Ishikawa (cell line): ENCODE results near the gene GAS1.

Source experiments
- CEBPB ChIP-seq: IDR thresholded peaks from 2 replicates; pipeline ENCODE4 v1.6.1; 2012
- EGR1 ChIP-seq: IDR thresholded peaks from 2 replicates; pipeline ENCODE4 v1.6.1; 2012
- EP300 ChIP-seq: IDR thresholded peaks from 2 replicates; pipeline ENCODE4 v1.6.1; 2012; ENCODE audit warnings: borderline replicate concordance
- FOXM1 ChIP-seq: IDR thresholded peaks from 2 replicates; pipeline ENCODE4 v1.6.1; 2012; ENCODE audit warnings: low read depth, borderline replicate concordance
- NFIC ChIP-seq: IDR thresholded peaks from 2 replicates; pipeline ENCODE4 v1.6.1; 2012
- RAD21 ChIP-seq: IDR thresholded peaks from 2 replicates; pipeline ENCODE4 v1.6.1; 2012; ENCODE audit warnings: low read depth
- REST ChIP-seq: IDR thresholded peaks from 2 replicates; pipeline ENCODE4 v1.6.1; 2012; ENCODE audit warnings: low read depth, mild to moderate bottlenecking
- YY1 ChIP-seq: IDR thresholded peaks from 2 replicates; pipeline ENCODE4 v1.6.1; 2012; ENCODE audit warnings: low read depth
- ZBTB7A ChIP-seq: IDR thresholded peaks from 2 replicates; pipeline ENCODE4 v1.6.1; 2012; ENCODE audit warnings: low read depth
- TF ChIP-seq, protein P1 (sequence below): IDR thresholded peaks from 2 replicates; pipeline ENCODE4 v1.6.1; 2012

DNA sequence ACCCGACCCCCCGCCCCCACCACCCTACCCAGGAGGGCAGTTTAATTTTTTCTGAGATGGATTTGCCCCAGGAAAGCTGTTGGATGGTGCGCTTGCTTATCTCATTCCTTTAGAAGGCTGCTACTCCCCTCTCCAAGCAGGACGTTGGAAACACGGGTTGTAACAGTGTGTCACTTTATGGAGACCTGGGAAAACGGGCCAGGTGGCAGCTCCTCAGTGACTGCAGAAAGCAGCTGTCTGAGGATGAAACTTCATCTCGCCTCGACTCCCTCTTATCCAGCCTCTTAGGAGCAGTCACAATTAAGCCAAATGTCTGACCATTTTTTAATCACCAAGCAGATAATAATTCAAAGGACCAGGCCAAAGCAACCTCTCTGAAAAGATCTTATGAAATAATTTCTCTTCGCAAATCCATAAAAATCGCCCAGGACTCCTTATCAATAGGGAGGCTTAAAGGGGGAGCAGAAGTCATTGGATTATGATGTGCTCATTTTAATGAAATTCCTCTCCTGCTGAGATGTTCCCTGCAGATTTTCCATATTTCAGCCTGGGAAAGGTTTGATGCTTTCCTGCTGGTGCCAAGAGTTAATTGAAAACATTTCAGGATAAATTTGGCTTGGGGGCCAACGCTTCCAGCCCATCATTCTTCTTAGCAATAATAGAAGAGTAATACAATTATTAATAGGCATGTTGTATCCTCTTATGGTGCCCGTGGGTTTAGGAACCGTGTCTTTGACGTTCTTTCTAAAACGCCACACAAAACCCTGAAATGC, 26.0 kb downstream of the GAS1 start:
- TF ChIP-seq RAD21 (no peak), ZBTB7A (no peak), YY1 (no peak), FOXM1 (no peak), EP300 (no peak), CEBPB (no peak), EGR1 (no peak), REST (no peak), NFIC (no peak)
- TF ChIP-seq, protein P1, sequence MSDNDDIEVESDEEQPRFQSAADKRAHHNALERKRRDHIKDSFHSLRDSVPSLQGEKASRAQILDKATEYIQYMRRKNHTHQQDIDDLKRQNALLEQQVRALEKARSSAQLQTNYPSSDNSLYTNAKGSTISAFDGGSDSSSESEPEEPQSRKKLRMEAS, result no peak
